GM19025 (cell line): ENCODE measurements around the gene PRPS2.

Experiments used
- ATAC-seq: cut with Tn5 transposase; IDR thresholded peaks from one replicate; pipeline ENCODE4 v1.9.1; 2021; ENCODE audit warnings: mild to moderate bottlenecking, low read depth, moderate library complexity; ENCODE audit not compliant: unreplicated experiment

The PRPS2 gene

GRCh38 chrX:12811658-12812057 is 20.4 kb downstream of the PRPS2 start:
- ATAC-seq: no peak

DNA sequence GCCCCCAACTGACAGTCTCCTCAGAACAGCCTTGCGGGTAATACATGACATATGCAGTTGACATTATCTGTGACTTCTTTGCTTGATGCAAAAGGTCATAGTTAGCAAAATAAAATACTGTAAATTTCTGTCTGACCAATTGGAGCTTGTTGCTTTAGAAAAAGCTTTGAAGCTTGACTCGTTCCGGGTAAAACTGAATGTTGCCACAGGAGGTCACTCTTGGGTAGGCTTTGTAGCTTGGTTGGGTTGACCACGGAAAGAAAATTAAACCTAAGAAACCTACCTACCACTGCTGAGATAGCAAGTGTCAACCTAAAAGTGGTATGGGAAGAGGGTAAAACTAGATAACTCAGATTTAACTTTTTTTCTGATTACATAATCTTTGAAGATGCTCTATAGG is 23.2 kb downstream of the PRPS2 start:
- no peak for ATAC-seq

DNA sequence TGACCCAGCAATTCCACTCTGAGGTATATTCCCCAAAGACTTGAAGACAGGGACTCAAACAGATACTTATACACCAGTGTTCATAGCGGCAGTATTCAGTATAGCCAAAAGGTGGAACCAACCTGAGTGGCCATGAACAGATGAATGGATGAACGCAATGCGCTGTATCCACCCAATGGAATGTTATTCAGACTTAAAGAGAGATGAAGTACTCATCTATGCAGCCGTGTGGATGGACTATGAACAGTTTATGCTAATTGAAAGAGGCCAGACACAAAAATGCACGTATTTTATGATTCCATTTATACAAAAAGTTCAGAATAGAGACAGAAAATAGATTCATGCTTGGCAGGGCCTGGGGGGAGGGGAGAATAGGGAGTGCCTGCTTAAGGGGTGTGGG is 26.3 kb downstream of the PRPS2 start:
- no peak for ATAC-seq

DNA sequence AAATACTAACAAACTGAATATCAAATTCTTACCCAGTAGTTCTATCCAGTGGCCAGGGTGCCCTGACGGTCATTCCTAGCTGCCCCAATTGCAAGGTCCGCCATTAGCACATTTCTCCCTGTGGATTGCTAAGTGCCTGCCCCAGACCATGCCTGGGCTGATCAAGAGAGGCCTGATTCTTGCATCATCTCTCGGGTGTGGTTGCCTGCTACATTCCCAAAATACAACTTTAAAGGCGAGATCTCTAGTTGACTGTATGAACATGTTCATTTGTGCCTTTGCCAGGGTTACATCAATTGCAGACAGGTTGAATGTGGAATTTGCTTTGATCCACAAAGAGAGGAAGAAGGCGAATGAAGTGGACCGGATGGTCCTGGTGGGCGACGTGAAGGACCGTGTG is 28.0 kb downstream of the PRPS2 start:
- no peak for ATAC-seq

GRCh38 chrX:12820737-12821136 is 29.5 kb downstream of the PRPS2 start:
- ATAC-seq: no peak

- no peak for ATAC-seq
These were observed 33.7 kb downstream of the PRPS2 start for GRCh38 chrX:12824944-12825343.

- no peak for ATAC-seq
These were observed 34.6 kb downstream of the PRPS2 start for GRCh38 chrX:12825801-12826200.

DNA sequence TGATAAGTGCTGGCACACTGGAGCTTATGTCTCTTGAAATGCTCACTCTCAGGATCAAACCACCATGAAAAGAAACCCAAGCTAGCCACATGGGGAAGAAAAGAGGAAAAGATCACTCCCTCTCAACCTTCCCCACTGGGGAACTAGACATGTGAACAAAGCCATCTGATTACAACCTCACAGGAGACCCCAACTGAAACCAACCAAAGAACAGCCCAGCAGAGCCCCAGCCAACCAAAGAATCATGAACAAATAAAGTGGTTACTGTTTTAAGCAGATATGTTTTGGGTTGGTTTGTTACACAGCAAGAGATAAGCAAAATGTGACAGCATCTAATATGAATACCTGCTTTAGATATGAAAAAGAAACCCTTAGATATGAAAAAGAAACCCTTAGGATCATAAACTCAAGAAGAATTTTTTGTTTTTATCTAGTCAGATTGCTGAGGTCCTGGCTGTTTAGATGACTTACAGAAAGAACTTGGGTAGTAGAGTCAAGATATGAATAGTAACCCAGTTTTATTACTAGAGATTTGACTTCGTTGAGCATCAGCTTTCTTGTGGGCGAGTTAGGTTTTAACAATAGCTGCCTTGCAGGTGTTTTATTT is 52.0 kb downstream of the PRPS2 start:
- no peak for ATAC-seq

- ATAC-seq: peak; percentile 87
These were observed 52.6 kb downstream of the PRPS2 start for GRCh38 chrX:12843668-12844279.

- ATAC-seq: peak; percentile 14
These were observed 53.1 kb downstream of the PRPS2 start for GRCh38 chrX:12844319-12844718.

GRCh38 chrX:12865359-12865758 is 74.1 kb downstream of the PRPS2 start:
- ATAC-seq: no peak

DNA sequence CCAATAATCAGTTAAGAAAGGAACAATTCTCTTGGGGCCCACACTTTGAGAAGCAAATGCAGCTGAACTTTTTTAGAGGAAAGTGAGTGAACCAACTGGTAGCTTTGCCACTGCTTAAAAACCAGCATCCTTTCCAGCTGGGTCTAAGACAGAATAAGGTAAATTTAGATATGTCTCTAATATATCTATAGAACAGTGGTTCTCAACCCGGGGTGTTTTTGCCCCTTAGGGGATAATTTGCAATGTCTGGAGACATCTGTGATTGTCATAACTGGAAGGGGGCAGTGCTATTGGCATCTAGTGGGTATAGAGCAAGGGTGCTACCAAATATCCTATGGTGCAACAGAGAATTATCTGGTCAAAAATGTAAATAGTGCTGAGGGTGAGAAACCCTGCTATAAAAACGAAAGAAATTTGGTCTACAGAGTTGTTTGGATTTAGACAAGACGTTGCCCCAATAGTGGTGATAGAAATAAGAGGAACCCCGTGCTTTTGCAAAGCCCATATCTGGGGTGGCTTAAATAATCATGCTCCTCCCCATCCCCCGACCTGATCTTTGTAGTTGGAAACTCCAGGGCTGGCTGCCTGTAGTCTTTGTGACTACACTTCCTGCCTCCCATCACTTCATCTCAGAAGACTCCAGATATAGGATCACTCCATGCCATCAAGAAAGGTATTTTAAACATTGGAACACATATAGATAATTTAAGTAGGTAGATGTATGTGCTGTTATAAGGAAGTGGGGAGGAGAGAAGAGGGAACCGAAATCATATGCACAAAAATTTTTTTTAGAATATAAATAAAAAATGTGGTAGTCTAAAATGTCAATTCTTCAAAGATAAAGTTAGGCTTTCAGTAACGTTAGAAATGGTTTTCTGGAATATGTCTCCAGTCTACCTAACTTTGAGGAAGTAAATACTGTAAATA is 75.5 kb downstream of the PRPS2 start, which contains the start of gene TLR7:
Gene TLR7, plus strand, starts transcription at position 622 of the 927 bp plus-strand sequence. CDS start 507 bp downstream, outside the sequence.
- ATAC-seq: no peak

GRCh38 chrX:12867685-12868084 is 76.5 kb downstream of the PRPS2 start:
- ATAC-seq: no peak

GRCh38 chrX:12868747-12869146 is 77.5 kb downstream of the PRPS2 start:
- peak; percentile 72 for ATAC-seq

DNA sequence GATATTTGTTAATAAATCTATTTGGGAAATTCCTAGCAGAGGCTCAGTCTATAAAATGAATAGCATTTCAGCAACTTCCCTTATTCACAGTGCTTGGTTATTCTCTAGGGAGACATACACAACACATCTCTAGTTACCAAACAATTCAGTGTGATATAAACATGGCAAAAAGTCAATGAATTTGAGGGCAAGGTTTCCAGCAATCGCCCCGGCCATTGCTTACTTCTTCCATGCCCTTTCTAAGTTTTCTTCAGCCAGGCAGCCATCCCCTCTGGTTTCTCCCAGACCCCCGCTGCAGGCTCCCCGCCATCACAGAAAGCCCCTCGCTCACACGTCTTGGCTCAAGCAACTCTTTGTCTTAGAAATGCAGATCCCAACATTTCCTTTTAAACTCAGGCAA is 80.0 kb downstream of the PRPS2 start:
- no peak for ATAC-seq

- ATAC-seq: no peak
These were observed 81.5 kb downstream of the PRPS2 start for GRCh38 chrX:12872741-12873140.
